Keratinocyte (primary cell): Measurements from ENCODE around the gene TEN1. TPM values are rescaled to one million over a fixed set of nuclear protein-coding genes. Genes with fewer than 3 reads are reported as not detected.
A peak's percentile ranks its signal among the peaks of the same experiment; 100 is the strongest.

ENCODE experiments used
- DNase-seq: peaks from one replicate; pipeline ENCODE4 v3.0.0-alpha.2; 2011; ENCODE audit warnings: low read depth, missing footprints, low spot score
- FAIRE-seq: peaks from 2 replicates; lab custom pipeline; 2011; peaks lifted over from hg19 to GRCh38; lab: Jason Lieb, UNC
- H2AFZ ChIP-seq: 2 replicates; pipeline ENCODE4 v1.6.0; 2012; ENCODE audit warnings: low read length, control low read depth, inconsistent platforms; ENCODE audit not compliant: control insufficient read depth
- H3K27ac ChIP-seq: 2 replicates; pipeline ENCODE4 v1.5.1; 2011; ENCODE audit warnings: low read length; ENCODE audit not compliant: control insufficient read depth, insufficient read depth
- H3K27me3 ChIP-seq: 3 replicates; pipeline ENCODE4 v1.6.0; 2011; ENCODE audit warnings: low read length; ENCODE audit not compliant: control insufficient read depth, insufficient read depth; ENCODE audit errors: extremely low read depth
- H3K36me3 ChIP-seq, 2 experiments: 2 replicates in 1 of 2; 3 replicates in 1 of 2; pipeline ENCODE4 v1.5.1; 2011; ENCODE audit warnings: low read length in 2 of 2, mild to moderate bottlenecking in 1 of 2; ENCODE audit not compliant: control insufficient read depth in 2 of 2, insufficient read depth in 2 of 2; ENCODE audit errors: extremely low read depth in 1 of 2
- H3K4me1 ChIP-seq: 3 replicates; pipeline ENCODE4 v1.5.1; 2011; ENCODE audit warnings: low read length; ENCODE audit not compliant: control insufficient read depth, insufficient read depth; ENCODE audit errors: extremely low read depth
- H3K4me2 ChIP-seq: 3 replicates; pipeline ENCODE4 v1.6.0; 2011; ENCODE audit warnings: low read depth, low read length; ENCODE audit not compliant: control insufficient read depth, insufficient read depth; ENCODE audit errors: extremely low read depth
- H3K4me3 ChIP-seq, 3 experiments: fragments of 200-600 bp in 1 of 3; sonication (generic) in 1 of 3; 2 replicates in 2 of 3; 3 replicates in 1 of 3; pipeline ENCODE4 v1.5.1; 2011 to 2016; ENCODE audit warnings: low read length in 3 of 3, mild to moderate bottlenecking in 3 of 3, control low read depth in 2 of 3, inconsistent platforms in 1 of 3, low read depth in 1 of 3, mixed read lengths in 1 of 3, mixed run types in 1 of 3, moderate library complexity in 1 of 3; ENCODE audit not compliant: control insufficient read depth in 2 of 3, insufficient read depth in 2 of 3; ENCODE audit errors: extremely low read depth in 1 of 3
- H3K79me2 ChIP-seq: 2 replicates; pipeline ENCODE4 v1.6.0; 2012; ENCODE audit warnings: low read length; ENCODE audit not compliant: control insufficient read depth, insufficient read depth
- H3K9ac ChIP-seq: 3 replicates; pipeline ENCODE4 v1.6.0; 2011; ENCODE audit warnings: low read length; ENCODE audit not compliant: control insufficient read depth, insufficient read depth; ENCODE audit errors: extremely low read depth
- H3K9me1 ChIP-seq: 3 replicates; pipeline ENCODE4 v1.6.0; 2011; ENCODE audit warnings: low read length; ENCODE audit not compliant: control insufficient read depth, insufficient read depth; ENCODE audit errors: extremely low read depth
- H3K9me3 ChIP-seq: 2 replicates; pipeline ENCODE4 v1.5.1; 2012; ENCODE audit warnings: low read depth, low read length; ENCODE audit not compliant: control insufficient read depth
- H4K20me1 ChIP-seq: 3 replicates; pipeline ENCODE4 v1.6.0; 2011; ENCODE audit warnings: low read length; ENCODE audit not compliant: control insufficient read depth, insufficient read depth; ENCODE audit errors: extremely low read depth
- CTCF ChIP-seq, 3 experiments: IDR thresholded peaks in 1 of 3; conservative IDR thresholded peaks in 1 of 3; optimal IDR thresholded peaks in 1 of 3; 2 replicates in 2 of 3; 3 replicates in 1 of 3; pipeline versions ENCODE3 to v1.5.1; 2011; ENCODE audit warnings: low read length in 3 of 3, mild to moderate bottlenecking in 3 of 3, moderate library complexity in 2 of 3, control low read depth in 1 of 3, inconsistent platforms in 1 of 3; ENCODE audit not compliant: insufficient read depth in 2 of 3; ENCODE audit errors: extremely low read depth in 1 of 3
- EZH2 ChIP-seq: IDR thresholded peaks from one replicate; pipeline ENCODE4 v1.6.1; 2012; ENCODE audit warnings: inconsistent platforms, mild to moderate bottlenecking, low read length, moderate library complexity
- dilution Hi-C: fragments of 300-500 bp; cut with MboI; formaldehyde crosslinking; loops from one replicate; pipeline ENCODE4 v1.7.0; 2020; ENCODE audit warnings: low sequenced_read_pairs; ENCODE audit not compliant: extremely low pct_ligation_motif_present
- polyA plus RNA-seq, 5 experiments: library from polyadenylated mRNA; depleted of rRNA in 3 of 5; stranded (reverse) in 3 of 5; stranded (forward) in 1 of 5; unstranded in 1 of 5; fragments of >200 nt; gene quantifications; 1 replicate in 1 of 5; 2 replicates in 3 of 5; 3 replicates in 1 of 5; pipeline versions ENCODE4 v1.2.1 to v1.2.3, GENCODE V29; 2011 to 2012; ENCODE audit warnings: missing spikeins in 2 of 5, low read depth in 1 of 5, low replicate concordance in 1 of 5

Gene TEN1
- polyA plus RNA-seq, 1 donor (not counting 4 experiments of a cell fraction or from before 2014, with no cell fraction given), result 11.7 TPM

GRCh38 chr17:75941442-75941819, 37.6 kb upstream of the TEN1 start:
- peak overlapping the region; percentile 91 for H3K9ac ChIP-seq
- H3K36me3 ChIP-seq, result peaks cover 0 to 7% of the 10 kb centered on the region in 2 experiments
- dilution Hi-C loops, result no loop called here
- H3K27me3 ChIP-seq, result no peaks in the 10 kb centered on the region
- no peaks in the 10 kb centered on the region for H4K20me1 ChIP-seq
- no peaks in the 10 kb centered on the region for H3K9me1 ChIP-seq
- FAIRE-seq (no peak), DNase-seq (no peak)
- peaks cover 6% of the 10 kb centered on the region for H3K4me1 ChIP-seq
- H3K4me3 ChIP-seq, result peak overlapping the region in 2 of 3 experiments; percentile 53 to 90
- H3K79me2 ChIP-seq, result no peaks in the 10 kb centered on the region
- H2AFZ ChIP-seq, result peak overlapping the region; percentile 43
- peak overlapping the region; percentile 79 for H3K4me2 ChIP-seq
- H3K27ac ChIP-seq, result peak overlapping the region; percentile 42
- TF ChIP-seq CTCF (optimal IDR thresholded peaks at IDR 0.05 in 1 of 3, IDR thresholded peaks at IDR 0.05 in 1 of 3, conservative IDR thresholded peaks at IDR 0.05 in 1 of 3; ENCODE audit: extremely low read depth in 1 of 3, insufficient read depth in 2 of 3, low read length in 3 of 3) (no peak), EZH2 (no peak)
- H3K9me3 ChIP-seq, result no peaks in the 10 kb centered on the region

DNA sequence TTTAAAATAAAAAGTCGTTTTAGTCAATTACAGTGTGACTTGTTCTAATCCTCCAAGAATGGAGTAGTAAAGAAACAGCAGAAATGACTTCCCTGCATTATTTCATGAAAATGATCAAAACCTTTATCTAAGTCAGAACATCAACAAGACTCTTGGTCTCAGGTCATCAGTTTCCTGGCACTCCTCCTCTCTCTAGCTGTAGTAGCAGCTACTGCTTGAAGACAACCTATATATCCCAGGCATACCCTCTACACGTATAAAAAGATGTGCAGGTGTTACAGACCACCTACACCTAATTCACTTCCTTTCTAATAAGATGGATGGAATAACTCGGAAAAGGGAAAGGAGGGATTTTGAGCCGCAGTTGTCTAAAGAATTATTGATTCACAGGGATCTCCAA, 36.6 kb upstream of the TEN1 start:
- no peak overlapping the region for H2AFZ ChIP-seq
- no peak for TF ChIP-seq EZH2
- H3K9me1 ChIP-seq, result no peaks in the 10 kb centered on the region
- no peak overlapping the region for H3K27ac ChIP-seq
- dilution Hi-C loops, result no loop called here
- H3K9ac ChIP-seq, result no peak overlapping the region
- H3K9me3 ChIP-seq, result no peaks in the 10 kb centered on the region
- no peaks in the 10 kb centered on the region for H4K20me1 ChIP-seq
- H3K36me3 ChIP-seq, result peaks cover 0 to 8% of the 10 kb centered on the region in 2 experiments
- H3K4me2 ChIP-seq, result no peak overlapping the region
- FAIRE-seq, result no peak
- H3K79me2 ChIP-seq, result no peaks in the 10 kb centered on the region
- DNase-seq, result no peak
- no peaks in the 10 kb centered on the region for H3K27me3 ChIP-seq
- H3K4me1 ChIP-seq, result peaks cover 6% of the 10 kb centered on the region
- H3K4me3 ChIP-seq, result no peak overlapping the region

- H3K36me3 ChIP-seq, result peaks cover 0 to 14% of the 10 kb centered on the region in 2 experiments
- dilution Hi-C loops, result no loop called here
- H3K9me1 ChIP-seq, result no peaks in the 10 kb centered on the region
- H3K4me1 ChIP-seq, result peaks cover 6% of the 10 kb centered on the region
- no peak overlapping the region for H3K27ac ChIP-seq
- H3K27me3 ChIP-seq, result no peaks in the 10 kb centered on the region
- TF ChIP-seq EZH2 (no peak), CTCF (optimal IDR thresholded peaks at IDR 0.05 in 1 of 3, IDR thresholded peaks at IDR 0.05 in 1 of 3, conservative IDR thresholded peaks at IDR 0.05 in 1 of 3; ENCODE audit: extremely low read depth in 1 of 3, insufficient read depth in 2 of 3, low read length in 3 of 3) (no peak)
- FAIRE-seq (no peak), DNase-seq (no peak)
- H4K20me1 ChIP-seq, result no peaks in the 10 kb centered on the region
- H3K9ac ChIP-seq, result no peak overlapping the region
- no peaks in the 10 kb centered on the region for H3K9me3 ChIP-seq
- no peak overlapping the region for H2AFZ ChIP-seq
- H3K4me3 ChIP-seq, result no peak overlapping the region
- no peak overlapping the region for H3K4me2 ChIP-seq
- H3K79me2 ChIP-seq, result no peaks in the 10 kb centered on the region
These were observed 35.5 kb upstream of the TEN1 start for GRCh38 chr17:75943491-75943890.
